ENCODE results near the gene KLC1.

KLC1 gene

GRCh38 chr14:103725001-103725682 lies 96.1 kb downstream of the KLC1 start:
- H3K4me3 ChIP-seq (replicated peaks; ENCODE audit: low read depth, low read length): no peak overlapping the region
- no peak for DNase-seq (ENCODE audit: extremely low read depth, low read depth)
- TF ChIP-seq CTCF (IDR thresholded peaks at IDR 0.05; ENCODE audit: low read depth, low read length, missing control alignments): no peak

GRCh38 chr14:103725739-103726395 lies 96.9 kb downstream of the KLC1 start:
- no peak for TF ChIP-seq CTCF (IDR thresholded peaks at IDR 0.05; ENCODE audit: low read depth, low read length, missing control alignments)
- DNase-seq (ENCODE audit: extremely low read depth, low read depth): no peak
- no peak overlapping the region for H3K4me3 ChIP-seq (replicated peaks; ENCODE audit: low read depth, low read length)

GRCh38 chr14:103726474-103726873 lies 97.5 kb downstream of the KLC1 start:
- H3K4me3 ChIP-seq (replicated peaks; ENCODE audit: low read depth, low read length): no peak overlapping the region
- DNase-seq (ENCODE audit: extremely low read depth, low read depth): no peak
- TF ChIP-seq CTCF (IDR thresholded peaks at IDR 0.05; ENCODE audit: low read depth, low read length, missing control alignments): no peak

DNA sequence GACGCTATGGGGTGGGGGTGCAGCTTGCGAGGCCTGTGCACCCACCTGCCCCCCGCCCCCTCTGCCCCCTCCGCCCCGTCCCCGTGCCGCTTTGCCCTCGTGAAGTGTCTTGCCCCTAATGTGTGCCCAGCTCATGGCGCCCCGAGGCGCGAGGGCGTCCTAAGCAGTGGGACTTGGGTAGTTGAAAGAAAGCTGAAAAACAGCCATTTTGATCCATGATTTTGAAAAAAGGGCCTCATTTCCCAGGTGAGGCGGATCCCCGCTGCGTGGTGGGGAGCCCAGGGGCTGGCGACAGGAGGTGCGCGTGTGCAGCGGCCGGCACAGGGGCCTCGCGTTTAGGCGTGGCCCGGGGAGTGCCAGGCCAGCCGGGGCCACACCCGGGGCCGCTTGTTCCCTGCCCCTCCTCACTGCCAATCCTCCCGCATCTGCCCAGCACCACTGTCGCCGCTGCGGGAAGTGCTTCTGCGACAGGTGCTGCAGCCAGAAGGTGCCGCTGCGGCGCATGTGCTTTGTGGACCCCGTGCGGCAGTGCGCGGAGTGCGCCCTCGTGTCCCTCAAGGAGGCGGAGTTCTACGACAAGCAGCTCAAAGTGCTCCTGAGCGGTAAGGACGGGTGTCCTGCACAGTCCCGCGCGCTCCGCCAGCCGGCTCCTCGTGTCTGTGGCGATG lies 98.4 kb downstream of the KLC1 start:
- no peak for TF ChIP-seq CTCF (IDR thresholded peaks at IDR 0.05; ENCODE audit: low read depth, low read length, missing control alignments)
- DNase-seq (ENCODE audit: extremely low read depth, low read depth): no peak
- no peak overlapping the region for H3K4me3 ChIP-seq (replicated peaks; ENCODE audit: low read depth, low read length)

DNA sequence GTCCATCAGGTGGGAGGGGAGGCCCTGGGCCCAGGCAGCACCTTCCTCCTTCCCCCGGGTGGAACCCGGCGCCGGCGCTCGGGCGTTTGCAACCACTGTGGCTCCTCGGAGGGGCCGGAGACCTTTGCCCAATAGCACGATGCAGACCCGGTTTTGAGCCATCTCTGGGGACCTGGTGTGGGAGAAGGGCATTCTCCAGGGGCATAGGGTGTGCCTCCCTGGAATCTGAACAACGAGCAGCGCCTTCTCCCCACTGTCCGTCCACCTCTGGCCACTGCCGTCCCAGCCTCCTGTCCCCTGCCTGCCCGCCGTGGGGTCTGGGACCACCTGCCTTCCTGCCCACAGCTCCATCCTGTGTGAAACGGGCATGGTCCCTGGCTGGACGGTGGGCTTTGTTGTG lies 99.1 kb downstream of the KLC1 start:
- no peak for TF ChIP-seq CTCF (IDR thresholded peaks at IDR 0.05; ENCODE audit: low read depth, low read length, missing control alignments)
- no peak for DNase-seq (ENCODE audit: extremely low read depth, low read depth)
- H3K4me3 ChIP-seq (replicated peaks; ENCODE audit: low read depth, low read length): no peak overlapping the region

DNA sequence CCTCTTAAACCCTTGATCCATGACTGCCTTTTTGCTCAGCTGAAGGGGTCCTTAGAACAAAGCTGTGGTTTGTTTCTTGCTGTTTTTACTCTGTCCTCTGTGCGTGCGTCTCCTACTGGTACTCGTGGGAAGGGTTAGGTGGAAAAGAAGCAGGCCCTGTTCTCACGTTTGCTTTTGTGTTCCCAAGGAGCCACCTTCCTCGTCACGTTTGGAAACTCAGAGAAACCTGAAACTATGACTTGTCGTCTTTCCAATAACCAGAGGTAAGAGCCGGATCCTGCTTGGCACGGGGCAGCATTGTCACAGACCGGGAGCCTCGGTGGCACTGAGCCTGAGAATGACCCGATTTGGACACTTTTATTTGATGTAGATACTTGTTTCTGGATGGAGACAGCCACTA lies 99.7 kb downstream of the KLC1 start:
- TF ChIP-seq CTCF (IDR thresholded peaks at IDR 0.05; ENCODE audit: low read depth, low read length, missing control alignments): no peak
- DNase-seq (ENCODE audit: extremely low read depth, low read depth): no peak
- H3K4me3 ChIP-seq (replicated peaks; ENCODE audit: low read depth, low read length): no peak overlapping the region

Measured in HFF-Myc (cell line).